ENCODE measurements around the gene JCHAIN. TPM values are rescaled to one million over a fixed set of nuclear protein-coding genes. Genes with fewer than 3 reads are reported as not detected.
A peak's percentile ranks its signal among the peaks of the same experiment; 100 is the strongest.

JCHAIN gene
- total and polyA plus RNA-seq, 5 donors: 0.36 to 20.0 (median 2.2) TPM

- Histone ChIP-seq H3K27ac (ENCODE audit: low read length) (peak overlapping the region; percentile 68), H3K4me1 (ENCODE audit: control insufficient read depth, insufficient read depth, low read length) (no peaks in the 10 kb centered on the region), H3K4me3 (ENCODE audit: low read length) (peak overlapping the region; percentile 48), H3K27me3 (ENCODE audit: control insufficient read depth, insufficient read depth) (no peaks in the 10 kb centered on the region), H3K9me3 (ENCODE audit: control insufficient read depth, low read length) (no peaks in the 10 kb centered on the region)
- DNase-seq: no peak
- peak; percentile 56 to 74 for ATAC-seq
- WGBS: 41% methylated on average over 8 of the region's 8 CpGs
- intact Hi-C loops (cut with DNase I): no loop called here
These were observed 28.9 kb downstream of the JCHAIN start for GRCh38 chr4:70637239-70637913.

- no peak overlapping the region for H3K4me3 ChIP-seq (ENCODE audit: low read length)
- DNase-seq (no peak), ATAC-seq (no peak)
- H3K27ac ChIP-seq (ENCODE audit: low read length): no peak overlapping the region
- no peaks in the 10 kb centered on the region for H3K4me1 ChIP-seq (ENCODE audit: control insufficient read depth, insufficient read depth, low read length)
- 91% methylated on average over 5 of the region's 5 CpGs for WGBS
- H3K27me3 ChIP-seq (ENCODE audit: control insufficient read depth, insufficient read depth): no peaks in the 10 kb centered on the region
- intact Hi-C loops (cut with DNase I): no loop called here
- H3K9me3 ChIP-seq (ENCODE audit: control insufficient read depth, low read length): no peaks in the 10 kb centered on the region
These were observed 31.8 kb downstream of the JCHAIN start for GRCh38 chr4:70634482-70634881.

GRCh38 chr4:70632028-70632427, 34.3 kb downstream of the JCHAIN start:
- Histone ChIP-seq H3K9me3 (ENCODE audit: control insufficient read depth, low read length) (no peaks in the 10 kb centered on the region), H3K27ac (ENCODE audit: low read length) (no peak overlapping the region), H3K4me1 (ENCODE audit: control insufficient read depth, insufficient read depth, low read length) (no peaks in the 10 kb centered on the region), H3K4me3 (ENCODE audit: low read length) (no peak overlapping the region), H3K27me3 (ENCODE audit: control insufficient read depth, insufficient read depth) (no peaks in the 10 kb centered on the region)
- WGBS: 86% methylated on average over 1 of the region's 1 CpG
- intact Hi-C loops (cut with DNase I): no loop called here
- ATAC-seq (no peak), DNase-seq (no peak)

GRCh38 chr4:70630162-70630561, 36.1 kb downstream of the JCHAIN start:
- Histone ChIP-seq H3K27ac (ENCODE audit: low read length) (no peak overlapping the region), H3K27me3 (ENCODE audit: control insufficient read depth, insufficient read depth) (no peaks in the 10 kb centered on the region), H3K9me3 (ENCODE audit: control insufficient read depth, low read length) (no peaks in the 10 kb centered on the region), H3K4me1 (ENCODE audit: control insufficient read depth, insufficient read depth, low read length) (no peaks in the 10 kb centered on the region), H3K4me3 (ENCODE audit: low read length) (no peak overlapping the region)
- intact Hi-C loops (cut with DNase I): no loop called here
- no peak for DNase-seq
- no peak for ATAC-seq
- WGBS: 69% methylated on average over 3 of the region's 3 CpGs

GRCh38 chr4:70629469-70630090, 36.7 kb downstream of the JCHAIN start:
- 85% methylated on average over 1 of the region's 1 CpG for WGBS
- DNase-seq: no peak
- intact Hi-C loops (cut with DNase I): no loop called here

GRCh38 chr4:70628444-70628843, 37.9 kb downstream of the JCHAIN start, which contains the start of gene ENAM:
ENAM (plus strand) TSS chr4:70628744; CDS start chr4:70629501, 757 bp downstream.
- H3K27me3 ChIP-seq (ENCODE audit: control insufficient read depth, insufficient read depth): no peaks in the 10 kb centered on the region
- no peak for ATAC-seq
- 88% methylated on average over 2 of the region's 2 CpGs for WGBS
- DNase-seq: no peak
- no peaks in the 10 kb centered on the region for H3K9me3 ChIP-seq (ENCODE audit: control insufficient read depth, low read length)
- no peaks in the 10 kb centered on the region for H3K4me1 ChIP-seq (ENCODE audit: control insufficient read depth, insufficient read depth, low read length)
- no peak within 1 kb of the TSS for H3K4me3 ChIP-seq (ENCODE audit: low read length)
- intact Hi-C loops (cut with DNase I): no loop called here
- H3K27ac ChIP-seq (ENCODE audit: low read length): no peak within 1 kb of the TSS

More at GRCh38 chr4:70629469-70630090, 36.7 kb downstream of the JCHAIN start:
- Histone ChIP-seq H3K9me3 (ENCODE audit: control insufficient read depth, low read length) (no peaks in the 10 kb centered on the region), H3K4me3 (ENCODE audit: low read length) (no peak overlapping the region), H3K27me3 (ENCODE audit: control insufficient read depth, insufficient read depth) (no peaks in the 10 kb centered on the region), H3K27ac (ENCODE audit: low read length) (no peak overlapping the region), H3K4me1 (ENCODE audit: control insufficient read depth, insufficient read depth, low read length) (no peaks in the 10 kb centered on the region)
- no peak for ATAC-seq

GRCh38 chr4:70627620-70628019, 38.7 kb downstream of the JCHAIN start:
- H3K4me3 ChIP-seq (ENCODE audit: low read length): no peak overlapping the region
- H3K27me3 ChIP-seq (ENCODE audit: control insufficient read depth, insufficient read depth): no peaks in the 10 kb centered on the region
- no peak overlapping the region for H3K27ac ChIP-seq (ENCODE audit: low read length)
- 64% methylated on average over 1 of the region's 1 CpG for WGBS
- intact Hi-C loops (cut with DNase I): no loop called here
- H3K9me3 ChIP-seq (ENCODE audit: control insufficient read depth, low read length): no peaks in the 10 kb centered on the region
- no peaks in the 10 kb centered on the region for H3K4me1 ChIP-seq (ENCODE audit: control insufficient read depth, insufficient read depth, low read length)
- DNase-seq (no peak), ATAC-seq (no peak)

- 49% methylated on average over 1 of the region's 1 CpG for WGBS
- intact Hi-C loops (cut with DNase I): no loop called here
These were observed 42.0 kb downstream of the JCHAIN start for GRCh38 chr4:70624226-70624793.

GRCh38 chr4:70623323-70623722, 43.0 kb downstream of the JCHAIN start:
- WGBS: 98% methylated on average over 3 of the region's 3 CpGs
- intact Hi-C loops (cut with DNase I): no loop called here

More at GRCh38 chr4:70624226-70624793, 42.0 kb downstream of the JCHAIN start:
- Histone ChIP-seq H3K4me1 (ENCODE audit: control insufficient read depth, insufficient read depth, low read length) (no peaks in the 10 kb centered on the region), H3K27me3 (ENCODE audit: control insufficient read depth, insufficient read depth) (no peaks in the 10 kb centered on the region), H3K9me3 (ENCODE audit: control insufficient read depth, low read length) (no peaks in the 10 kb centered on the region), H3K27ac (ENCODE audit: low read length) (no peak overlapping the region), H3K4me3 (ENCODE audit: low read length) (no peak overlapping the region)
- ATAC-seq (no peak), DNase-seq (no peak)

GRCh38 chr4:70619778-70620177, 46.5 kb downstream of the JCHAIN start:
- no peaks in the 10 kb centered on the region for H3K4me1 ChIP-seq (ENCODE audit: control insufficient read depth, insufficient read depth, low read length)
- ATAC-seq (no peak), DNase-seq (no peak)
- intact Hi-C loops (cut with DNase I): no loop called here
- H3K27ac ChIP-seq (ENCODE audit: low read length): no peak overlapping the region
- no peaks in the 10 kb centered on the region for H3K27me3 ChIP-seq (ENCODE audit: control insufficient read depth, insufficient read depth)
- H3K9me3 ChIP-seq (ENCODE audit: control insufficient read depth, low read length): no peaks in the 10 kb centered on the region
- H3K4me3 ChIP-seq (ENCODE audit: low read length): no peak overlapping the region
- WGBS: 95% methylated on average over 2 of the region's 2 CpGs

More at GRCh38 chr4:70623323-70623722, 43.0 kb downstream of the JCHAIN start:
- Histone ChIP-seq H3K9me3 (ENCODE audit: control insufficient read depth, low read length) (no peaks in the 10 kb centered on the region), H3K27me3 (ENCODE audit: control insufficient read depth, insufficient read depth) (no peaks in the 10 kb centered on the region), H3K4me1 (ENCODE audit: control insufficient read depth, insufficient read depth, low read length) (no peaks in the 10 kb centered on the region), H3K4me3 (ENCODE audit: low read length) (no peak overlapping the region), H3K27ac (ENCODE audit: low read length) (no peak overlapping the region)
- no peak for DNase-seq
- ATAC-seq: no peak

- WGBS: 83% methylated on average over 4 of the region's 4 CpGs
- H3K4me3 ChIP-seq (ENCODE audit: low read length): no peak overlapping the region
- no peak overlapping the region for H3K27ac ChIP-seq (ENCODE audit: low read length)
- DNase-seq: no peak
- H3K9me3 ChIP-seq (ENCODE audit: control insufficient read depth, low read length): no peaks in the 10 kb centered on the region
- H3K27me3 ChIP-seq (ENCODE audit: control insufficient read depth, insufficient read depth): no peaks in the 10 kb centered on the region
- no peak for ATAC-seq
- H3K4me1 ChIP-seq (ENCODE audit: control insufficient read depth, insufficient read depth, low read length): no peaks in the 10 kb centered on the region
- intact Hi-C loops (cut with DNase I): no loop called here
These were observed 47.0 kb downstream of the JCHAIN start for GRCh38 chr4:70619288-70619687.

Measured in right cardiac atrium (tissue), 5 donors.